Neuronal stem cell (in vitro differentiated cells): ENCODE measurements around the gene NEK10.

Source experiments
- DNase-seq: peaks from one replicate; pipeline ENCODE4 v3.0.0-alpha.2; 2013; ENCODE audit warnings: low spot score
- H2AFZ ChIP-seq: one replicate; pipeline ENCODE4 v1.6.1; 2013; ENCODE audit warnings: mild to moderate bottlenecking, low read length, inconsistent platforms
- H2AK5ac ChIP-seq: 2 replicates; pipeline ENCODE4 v1.6.1; 2013; ENCODE audit warnings: low read depth, mild to moderate bottlenecking, inconsistent platforms, low read length, moderate library complexity, mixed read lengths
- H2BK120ac ChIP-seq: 2 replicates; pipeline ENCODE4 v1.6.1; 2013; ENCODE audit warnings: low read depth, mild to moderate bottlenecking, inconsistent platforms, low read length, moderate library complexity, mixed read lengths
- H2BK12ac ChIP-seq: one replicate; pipeline ENCODE4 v1.6.1; 2013; ENCODE audit warnings: low read length, inconsistent platforms
- H2BK15ac ChIP-seq: 2 replicates; pipeline ENCODE4 v1.6.1; 2013; ENCODE audit warnings: mild to moderate bottlenecking, low read length, inconsistent platforms, mixed read lengths
- H2BK5ac ChIP-seq: one replicate; pipeline ENCODE4 v1.6.1; 2013; ENCODE audit warnings: inconsistent platforms, mild to moderate bottlenecking, low read length, moderate library complexity
- H3K14ac ChIP-seq: one replicate; pipeline ENCODE4 v1.6.1; 2013; ENCODE audit warnings: low read length, inconsistent platforms
- H3K18ac ChIP-seq: 2 replicates; pipeline ENCODE4 v1.6.1; 2013; ENCODE audit warnings: low read length, inconsistent platforms
- H3K23ac ChIP-seq: 2 replicates; pipeline ENCODE4 v1.6.1; 2013; ENCODE audit warnings: low read depth, mild to moderate bottlenecking, mixed read lengths, low read length, inconsistent platforms; ENCODE audit not compliant: poor library complexity
- H3K27ac ChIP-seq: replicated peaks from 3 replicates; pipeline ENCODE4 v1.5.1; 2013; ENCODE audit warnings: low read length, inconsistent platforms
- H3K27me3 ChIP-seq, 3 experiments: 2 replicates each; pipeline ENCODE4 v1.6.1; 2013; ENCODE audit warnings: low read length in 3 of 3, mild to moderate bottlenecking in 2 of 3, inconsistent platforms in 1 of 3, low read depth in 1 of 3, mixed read lengths in 1 of 3, moderate library complexity in 1 of 3; ENCODE audit not compliant: control insufficient read depth in 3 of 3, insufficient read depth in 3 of 3
- H3K36me3 ChIP-seq, 2 donors: replicated peaks in 1 of 2; 2 replicates each; pipeline ENCODE4 v1.6.1; 2013; ENCODE audit warnings: low read length in 2 of 2; ENCODE audit not compliant: control insufficient read depth in 2 of 2, insufficient read depth in 2 of 2
- H3K4ac ChIP-seq: 2 replicates; pipeline ENCODE4 v1.6.1; 2013; ENCODE audit warnings: inconsistent platforms, mild to moderate bottlenecking, low read length, moderate library complexity
- H3K4me1 ChIP-seq, 2 donors: 1 replicate in 1 of 2; 2 replicates in 1 of 2; pipeline ENCODE4 v1.6.1; 2013; ENCODE audit warnings: low read length in 2 of 2, low read depth in 1 of 2; ENCODE audit not compliant: control insufficient read depth in 2 of 2, insufficient read depth in 1 of 2
- H3K4me2 ChIP-seq: one replicate; pipeline ENCODE4 v1.6.1; 2013; ENCODE audit warnings: mild to moderate bottlenecking, low read length, inconsistent platforms; ENCODE audit not compliant: insufficient read depth, poor library complexity, severe bottlenecking
- H3K4me3 ChIP-seq, 2 donors: 2 replicates each; pipeline ENCODE4 v1.5.1; 2013; ENCODE audit warnings: low read length in 2 of 2, mild to moderate bottlenecking in 2 of 2, inconsistent platforms in 1 of 2, moderate library complexity in 1 of 2
- H3K79me1 ChIP-seq: one replicate; pipeline ENCODE4 v1.6.1; 2013; ENCODE audit warnings: low read depth, mild to moderate bottlenecking, inconsistent platforms, low read length, moderate library complexity
- H3K9ac ChIP-seq: one replicate; pipeline ENCODE4 v1.6.1; 2013; ENCODE audit warnings: mild to moderate bottlenecking, low read depth, low read length, inconsistent platforms; ENCODE audit not compliant: poor library complexity
- H3K9me3 ChIP-seq, 2 donors: replicated peaks in 1 of 2; 2 replicates each; pipeline versions ENCODE3 to v1.6.1; 2013; ENCODE audit warnings: low read length in 2 of 2, mild to moderate bottlenecking in 2 of 2, inconsistent platforms in 1 of 2, low read depth in 1 of 2, mixed read lengths in 1 of 2, moderate library complexity in 1 of 2; ENCODE audit not compliant: control insufficient read depth in 2 of 2, insufficient read depth in 1 of 2
- H4K8ac ChIP-seq: one replicate; pipeline ENCODE4 v1.6.1; 2013; ENCODE audit warnings: low read depth, mild to moderate bottlenecking, inconsistent platforms, low read length, moderate library complexity
- H4K91ac ChIP-seq: one replicate; pipeline ENCODE4 v1.6.1; 2013; ENCODE audit warnings: low read length, low read depth, mild to moderate bottlenecking, inconsistent platforms; ENCODE audit not compliant: poor library complexity
- WGBS, 2 donors: extraction: QIAGEN DNeasy Blood & Tissue Kit; methylation state at CpG; one replicate each; pipeline ENCODE4 v1.1.7; 2013; ENCODE audit warnings: missing lambda C conversion rate in 2 of 2, mixed read lengths in 1 of 2; ENCODE audit not compliant: insufficient read length in 2 of 2, insufficient replicate concordance in 1 of 2; ENCODE audit errors: extremely low coverage in 2 of 2; 5-methylcytosine and 5-hydroxymethylcytosine counted together

The NEK10 gene

DNA sequence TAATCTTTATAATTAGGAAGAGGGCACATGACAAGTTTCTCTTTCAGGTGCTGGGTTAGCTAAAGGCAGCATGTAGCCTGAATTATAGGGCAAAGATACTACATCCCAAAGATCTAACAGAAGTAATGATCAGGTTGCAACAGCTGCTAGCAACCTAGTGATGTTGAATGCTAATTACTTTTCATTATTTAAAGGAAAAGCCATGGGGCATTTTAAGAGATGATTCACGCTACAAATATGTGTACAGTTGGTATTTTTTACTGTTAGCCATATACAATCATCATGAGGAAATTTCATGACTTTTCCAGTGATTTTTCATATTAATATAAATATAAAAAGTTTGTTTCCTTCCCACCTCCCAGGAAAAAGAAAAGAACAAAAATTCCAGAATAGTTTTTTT, 43.0 kb downstream of the NEK10 start:
- Histone ChIP-seq H3K4me2 (no peak overlapping the region), H3K4me3 (no peak overlapping the region), H3K27ac (no peak overlapping the region), H3K4ac (no peak overlapping the region), H3K4me1 (no peaks in the 10 kb centered on the region), H4K91ac (no peak overlapping the region), H2AFZ (no peak overlapping the region), H3K14ac (no peak overlapping the region), H3K79me1 (no peaks in the 10 kb centered on the region), H3K23ac (no peak overlapping the region), H3K9ac (no peak overlapping the region), H3K9me3 (no peaks in the 10 kb centered on the region), H3K27me3 (no peaks in the 10 kb centered on the region), H2BK12ac (no peak overlapping the region), H2AK5ac (no peak overlapping the region), H4K8ac (no peak overlapping the region), H2BK15ac (no peak overlapping the region), H3K18ac (no peak overlapping the region), H2BK120ac (no peak overlapping the region), H3K36me3 (no peaks in the 10 kb centered on the region), H2BK5ac (no peak overlapping the region)
- WGBS, 2 donors = no CpG with 5 or more reads among the region's 1 CpG
- no peak for DNase-seq

DNA sequence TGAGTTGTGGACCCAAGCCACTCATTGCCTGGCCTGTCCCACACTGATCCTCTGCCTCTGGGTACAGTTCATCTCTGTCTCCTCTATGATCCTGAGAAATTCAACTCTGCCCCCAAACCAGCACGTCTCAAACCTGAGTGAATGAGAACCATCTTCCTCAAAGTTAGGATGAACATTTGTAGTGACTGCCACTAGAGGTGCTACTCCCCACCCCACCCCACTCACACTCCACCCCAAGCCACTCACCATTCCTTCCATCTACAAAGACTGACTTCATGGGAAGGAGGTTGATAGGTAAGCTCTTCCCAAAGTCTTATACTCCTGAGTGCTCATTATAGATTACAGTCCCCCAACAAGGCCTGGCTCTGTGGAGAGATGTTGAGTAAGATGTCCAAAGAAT, 43.8 kb downstream of the NEK10 start:
- Histone ChIP-seq H2AK5ac (no peak overlapping the region), H2BK5ac (no peak overlapping the region), H3K9ac (no peak overlapping the region), H2BK12ac (no peak overlapping the region), H3K4ac (no peak overlapping the region), H2BK120ac (no peak overlapping the region), H3K79me1 (no peaks in the 10 kb centered on the region), H3K14ac (no peak overlapping the region), H3K23ac (no peak overlapping the region), H2AFZ (no peak overlapping the region), H3K36me3 (no peaks in the 10 kb centered on the region), H3K9me3 (no peaks in the 10 kb centered on the region), H4K91ac (no peak overlapping the region), H3K4me3 (no peak overlapping the region), H3K4me2 (no peak overlapping the region), H2BK15ac (no peak overlapping the region), H3K4me1 (no peaks in the 10 kb centered on the region), H3K27ac (no peak overlapping the region), H3K27me3 (no peaks in the 10 kb centered on the region), H3K18ac (no peak overlapping the region), H4K8ac (no peak overlapping the region)
- no CpG with 5 or more reads among the region's 1 CpG for WGBS, 2 donors
- DNase-seq = no peak

DNA sequence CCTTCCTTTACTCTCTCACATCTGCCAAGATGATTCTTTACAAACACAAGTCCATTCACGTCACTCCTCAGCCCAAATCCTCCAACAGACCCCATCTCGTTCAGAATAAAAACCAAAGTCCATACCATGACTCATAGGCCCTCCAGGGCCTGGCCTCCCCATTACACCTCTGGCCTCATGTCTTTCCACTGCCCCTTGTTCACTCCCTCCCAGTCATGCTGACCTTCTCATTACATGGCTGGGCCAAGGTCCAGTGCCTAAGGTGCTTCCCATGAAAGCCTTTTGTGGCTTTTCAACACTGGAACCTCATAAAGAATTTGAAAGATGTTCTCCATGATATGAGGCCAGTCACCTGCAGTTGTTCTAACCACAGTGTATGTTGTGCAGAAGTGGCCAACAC, 44.5 kb downstream of the NEK10 start:
- H3K4me2 ChIP-seq = no peak overlapping the region
- no peak overlapping the region for H2AFZ ChIP-seq
- no peak overlapping the region for H3K27ac ChIP-seq
- H3K14ac ChIP-seq = no peak overlapping the region
- H3K4ac ChIP-seq = no peak overlapping the region
- H2BK12ac ChIP-seq = no peak overlapping the region
- no peak overlapping the region for H3K9ac ChIP-seq
- no peaks in the 10 kb centered on the region for H3K9me3 ChIP-seq
- no peaks in the 10 kb centered on the region for H3K27me3 ChIP-seq
- H2BK5ac ChIP-seq = no peak overlapping the region
- H4K8ac ChIP-seq = no peak overlapping the region
- WGBS, 2 donors = no CpG with 5 or more reads among the region's 2 CpGs
- no peak overlapping the region for H2BK15ac ChIP-seq
- no peak for DNase-seq
- no peaks in the 10 kb centered on the region for H3K4me1 ChIP-seq
- no peak overlapping the region for H2AK5ac ChIP-seq
- no peak overlapping the region for H3K4me3 ChIP-seq
- no peaks in the 10 kb centered on the region for H3K36me3 ChIP-seq
- H4K91ac ChIP-seq = no peak overlapping the region
- H2BK120ac ChIP-seq = no peak overlapping the region
- H3K23ac ChIP-seq = no peak overlapping the region
- H3K79me1 ChIP-seq = no peaks in the 10 kb centered on the region
- no peak overlapping the region for H3K18ac ChIP-seq

DNA sequence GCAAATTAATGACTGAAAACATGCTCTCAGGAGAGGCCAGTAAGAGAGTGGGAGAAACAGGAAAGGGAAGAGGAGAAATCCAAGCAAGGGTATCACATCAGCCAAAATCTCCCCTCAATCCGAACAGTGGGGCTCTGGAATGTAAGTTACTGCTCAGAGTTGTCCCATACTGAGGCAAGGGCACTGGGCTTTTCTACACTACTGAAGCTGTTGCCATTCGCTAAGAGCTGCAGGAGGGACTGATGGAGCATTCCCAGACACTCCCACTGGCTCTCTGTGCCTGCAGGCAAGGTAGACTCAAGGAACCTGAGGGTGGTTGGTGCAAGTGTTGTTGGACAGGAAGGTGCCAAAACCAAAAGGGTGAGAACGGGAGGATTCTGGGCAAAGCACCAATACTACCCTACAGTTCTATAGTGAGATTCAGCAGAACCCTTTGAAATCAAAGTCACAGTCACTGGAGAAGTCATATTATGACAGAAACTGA, 46.1 kb downstream of the NEK10 start:
- no peak overlapping the region for H3K4me3 ChIP-seq
- no peak overlapping the region for H2BK5ac ChIP-seq
- no CpG with 5 or more reads among the region's 3 CpGs for WGBS, 2 donors
- no peaks in the 10 kb centered on the region for H3K9me3 ChIP-seq
- no peak overlapping the region for H3K18ac ChIP-seq
- H2BK12ac ChIP-seq = no peak overlapping the region
- no peak overlapping the region for H4K8ac ChIP-seq
- no peak overlapping the region for H4K91ac ChIP-seq
- H3K27me3 ChIP-seq = no peaks in the 10 kb centered on the region
- H3K4me1 ChIP-seq = no peaks in the 10 kb centered on the region
- H2BK120ac ChIP-seq = no peak overlapping the region
- H3K23ac ChIP-seq = no peak overlapping the region
- H3K4me2 ChIP-seq = no peak overlapping the region
- H3K36me3 ChIP-seq = no peaks in the 10 kb centered on the region
- no peak overlapping the region for H2AK5ac ChIP-seq
- no peak overlapping the region for H3K4ac ChIP-seq
- no peak overlapping the region for H3K14ac ChIP-seq
- H2AFZ ChIP-seq = no peak overlapping the region
- no peak overlapping the region for H2BK15ac ChIP-seq
- peak overlapping the region; percentile 39 for H3K9ac ChIP-seq
- no peak for DNase-seq
- H3K27ac ChIP-seq = no peak overlapping the region
- no peaks in the 10 kb centered on the region for H3K79me1 ChIP-seq
